ENCODE data around the gene APOBEC3A. TPM values are rescaled to one million over a fixed set of nuclear protein-coding genes. Genes with fewer than 3 reads are reported as not detected.
"Not testable (repeated sequence)": the region's sequence is repeated elsewhere in the genome, so short reads cannot be mapped to it uniquely, and the experiment has no call there.

APOBEC3A gene
- polyA plus RNA-seq, 6 donors from 2014 or later: 0.29 to 2.8 (median 0.40) TPM; not detected in 3

DNA sequence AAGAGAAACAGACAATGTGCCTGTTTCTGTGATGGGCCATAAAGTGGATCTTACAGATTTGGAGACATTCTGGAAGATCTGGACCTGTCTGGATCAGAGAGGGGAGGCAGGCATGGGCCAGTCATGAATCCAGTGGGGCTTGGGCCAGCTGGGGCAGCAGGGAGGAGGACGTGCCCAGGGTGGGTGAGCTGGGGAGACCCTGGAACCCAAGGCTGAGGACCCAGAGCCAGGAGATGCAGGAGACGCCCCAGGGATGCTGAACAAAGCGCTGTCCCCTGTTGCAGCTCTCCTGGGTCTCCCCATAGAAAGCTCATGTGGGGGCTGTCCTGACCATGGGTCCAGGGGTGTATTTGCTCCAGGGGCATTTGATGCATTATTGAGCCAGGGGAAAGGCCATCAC is 1.5 kb upstream of the APOBEC3A start:
- peaks cover 2 to 7% (median 7%) of the 10 kb centered on the region in 3 donors for H3K4me1 Mint-ChIP-seq
- no peak for ATAC-seq (ENCODE audit: low read depth in 2 of 2)
- no peak overlapping the region for H3K4me3 Mint-ChIP-seq
- no peaks in the 10 kb centered on the region for H3K9me3 Mint-ChIP-seq
- H3K36me3 Mint-ChIP-seq: no peaks in the 10 kb centered on the region
- H3K27me3 Mint-ChIP-seq: peaks cover 4 to 30% (median 19%) of the 10 kb centered on the region in 3 donors
- no peak for DNase-seq
- H3K27ac Mint-ChIP-seq: no peak overlapping the region

DNA sequence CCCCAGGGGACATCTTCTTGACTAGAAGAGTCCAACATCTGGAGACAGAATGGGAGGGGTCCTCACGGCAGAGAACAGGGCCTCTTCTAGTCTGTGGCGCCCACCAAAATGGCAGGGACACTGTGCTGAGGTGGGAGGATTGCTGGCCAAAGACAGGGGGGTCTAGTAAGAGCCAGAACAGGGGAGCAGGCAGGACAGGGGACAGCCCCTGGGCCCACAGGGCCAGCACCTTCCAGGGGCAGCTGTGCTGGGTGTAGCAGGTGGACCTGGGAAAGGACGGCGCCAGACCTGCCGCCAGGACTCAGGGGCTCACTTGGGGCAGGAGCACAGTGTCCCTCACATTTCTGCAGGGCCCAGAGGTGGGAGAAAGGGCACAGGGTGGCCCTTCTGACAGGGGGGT is 858 bp upstream of the APOBEC3A start:
- Mint-ChIP-seq H3K4me1 (peaks cover 2 to 7% (median 7%) of the 10 kb centered on the region in 3 donors), H3K4me3 (peak overlapping the region in 1 of 8 donors; percentile 25), H3K36me3 (no peaks in the 10 kb centered on the region), H3K27me3 (peaks cover 4 to 30% (median 19%) of the 10 kb centered on the region in 3 donors), H3K27ac (no peak overlapping the region), H3K9me3 (no peaks in the 10 kb centered on the region)
- ATAC-seq (ENCODE audit: low read depth in 2 of 2): no peak
- DNase-seq: no peak

DNA sequence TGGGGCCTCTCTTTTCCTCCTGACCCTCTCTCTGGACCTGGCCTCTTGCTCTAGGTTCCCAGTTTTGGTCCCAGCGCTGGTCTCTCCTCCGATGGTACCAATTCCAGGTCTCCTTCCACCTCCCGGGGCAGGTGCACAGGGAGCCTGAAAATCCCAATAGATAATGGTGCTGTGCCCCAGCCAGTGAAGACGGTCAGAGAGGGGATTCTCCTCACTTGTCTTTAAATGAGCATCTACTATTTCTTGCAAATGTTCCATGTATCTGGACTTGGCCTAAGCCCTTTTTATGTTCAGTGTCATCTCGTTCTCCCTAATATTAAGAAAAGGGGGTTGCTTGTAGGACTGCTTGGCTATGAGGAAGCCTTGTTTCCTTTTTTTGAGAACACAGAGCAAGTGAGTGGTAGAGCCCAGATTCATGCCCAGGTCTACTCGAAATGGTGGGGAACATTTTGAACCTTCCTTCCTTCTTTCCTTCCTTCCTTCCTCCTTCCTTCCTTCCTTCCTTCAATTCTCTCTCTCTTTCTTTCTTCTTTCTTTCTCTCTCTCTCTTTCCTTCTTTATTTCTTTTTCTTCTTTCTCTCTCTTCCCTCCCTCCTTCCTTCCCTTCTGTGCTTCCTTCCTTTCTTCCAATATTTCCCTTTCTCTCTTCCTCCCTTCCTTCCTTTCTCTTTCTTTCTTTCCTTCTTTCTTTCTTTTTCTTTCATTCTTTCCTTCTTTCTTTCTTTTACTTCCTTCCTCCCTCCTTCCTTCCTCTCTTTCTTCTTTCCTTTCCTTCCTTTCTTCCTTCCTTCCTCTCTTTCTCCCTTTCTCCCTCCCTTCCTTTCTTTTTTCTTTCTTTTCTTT is 620 bp downstream of the APOBEC3A start:
- Mint-ChIP-seq H3K4me3 (no peak overlapping the region), H3K4me1 (peaks cover 2 to 7% (median 7%) of the 10 kb centered on the region in 3 donors), H3K27me3 (peaks cover 4 to 22% (median 19%) of the 10 kb centered on the region in 3 donors), H3K27ac (peak overlapping the region in 2 of 6 donors; percentile 43 to 96), H3K36me3 (no peaks in the 10 kb centered on the region), H3K9me3 (no peaks in the 10 kb centered on the region)
- DNase-seq: no peak
- ATAC-seq (ENCODE audit: low read depth in 2 of 2): no peak

DNA sequence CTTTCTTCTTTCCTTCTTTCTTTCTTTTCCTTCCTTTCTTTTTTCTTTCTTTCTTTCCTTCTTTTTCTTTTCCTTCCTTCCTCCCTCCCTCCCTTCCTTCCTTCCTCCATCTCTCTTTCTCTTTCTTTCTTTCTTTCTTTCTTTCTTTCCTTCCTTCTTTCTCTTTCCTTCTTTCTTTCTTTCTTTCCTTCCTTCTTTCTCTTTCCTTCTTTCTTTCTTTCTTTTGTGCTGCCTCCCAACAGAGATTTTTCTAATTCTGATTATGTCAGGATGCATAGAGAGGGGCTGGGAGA is 1.2 kb downstream of the APOBEC3A start:
- ATAC-seq (ENCODE audit: low read depth in 2 of 2); DNase-seq; H3K9me3 Mint-ChIP-seq; H3K36me3 Mint-ChIP-seq; H3K4me1 Mint-ChIP-seq; H3K4me3 Mint-ChIP-seq: not testable (repeated sequence)
- Mint-ChIP-seq H3K27me3 (peaks cover 4 to 23% (median 19%) of the 10 kb centered on the region in 3 donors), H3K27ac (peak overlapping the region in 2 of 6 donors; percentile 82 to 96)

DNA sequence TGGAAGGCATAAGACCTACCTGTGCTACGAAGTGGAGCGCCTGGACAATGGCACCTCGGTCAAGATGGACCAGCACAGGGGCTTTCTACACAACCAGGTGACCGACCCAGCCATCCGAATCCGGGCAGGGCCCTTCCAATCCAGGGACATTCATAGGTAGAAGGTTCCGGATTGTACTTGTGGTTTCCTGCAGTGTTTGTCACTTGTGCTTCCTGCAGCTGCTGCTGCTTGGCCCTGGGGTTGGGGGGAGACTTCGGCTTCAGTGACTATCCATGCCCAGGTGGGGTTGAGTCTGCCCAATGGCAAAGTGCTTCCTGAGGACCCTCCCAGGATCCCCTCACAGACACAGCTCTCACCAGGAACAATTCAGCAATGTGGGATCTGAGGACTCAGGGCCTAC is 2.2 kb downstream of the APOBEC3A start:
- H3K36me3 Mint-ChIP-seq: no peaks in the 10 kb centered on the region
- H3K4me3 Mint-ChIP-seq: no peak overlapping the region
- no peak for DNase-seq
- H3K9me3 Mint-ChIP-seq: no peaks in the 10 kb centered on the region
- peaks cover 2 to 7% (median 7%) of the 10 kb centered on the region in 3 donors for H3K4me1 Mint-ChIP-seq
- no peak for ATAC-seq (ENCODE audit: low read depth in 2 of 2)
- peak overlapping the region in 1 of 6 donors; percentile 47 for H3K27ac Mint-ChIP-seq
- peaks cover 9 to 29% (median 11%) of the 10 kb centered on the region in 3 donors for H3K27me3 Mint-ChIP-seq

DNA sequence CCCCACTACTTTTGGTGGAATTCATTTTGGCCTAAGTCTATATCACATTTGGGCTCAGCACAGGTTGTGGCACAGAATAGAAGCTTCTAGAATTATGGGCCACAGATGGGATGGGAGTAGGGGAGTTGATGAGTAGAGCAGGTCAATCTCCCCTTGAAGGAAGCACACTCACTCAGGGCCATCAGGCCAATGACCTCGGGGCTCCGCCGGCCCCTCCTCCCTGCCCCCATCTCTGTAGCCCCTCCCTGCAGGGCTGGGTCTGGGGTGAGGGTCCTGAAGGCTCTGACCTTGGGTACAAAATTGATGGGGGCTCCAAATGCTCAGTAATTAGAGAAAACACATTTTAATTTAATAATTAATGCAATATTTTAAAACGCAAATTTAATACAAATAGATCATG is 3.3 kb downstream of the APOBEC3A start:
- ATAC-seq (ENCODE audit: low read depth in 2 of 2); H3K4me3 Mint-ChIP-seq; DNase-seq; H3K27ac Mint-ChIP-seq; H3K9me3 Mint-ChIP-seq; H3K36me3 Mint-ChIP-seq; H3K4me1 Mint-ChIP-seq: not testable (repeated sequence)
- H3K27me3 Mint-ChIP-seq: peaks cover 8 to 23% (median 11%) of the 10 kb centered on the region in 3 donors

DNA sequence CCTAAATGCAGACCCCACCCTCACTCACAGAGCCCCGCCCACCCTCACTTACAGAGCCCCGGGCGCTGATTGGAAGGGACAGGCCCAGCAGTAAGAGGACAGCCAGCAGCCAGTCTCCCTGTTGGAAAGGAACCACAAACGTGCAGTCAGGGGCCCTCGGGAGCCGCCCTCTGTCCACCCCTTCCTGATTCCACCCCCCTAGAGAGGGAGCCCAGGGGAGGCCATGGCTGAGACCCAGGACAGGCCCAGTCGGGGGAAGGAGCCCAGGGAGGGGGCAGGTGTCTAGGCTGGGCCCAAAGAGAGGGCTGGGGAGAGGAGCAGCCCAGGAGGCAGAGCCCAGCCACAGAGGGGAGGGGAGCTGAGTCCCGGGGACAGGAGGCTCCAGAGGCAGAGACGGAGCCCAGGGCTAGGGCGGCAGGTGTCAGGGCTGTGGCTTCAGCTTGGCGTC is 5.9 kb downstream of the APOBEC3A start:
- not testable (repeated sequence) for H3K9me3 Mint-ChIP-seq; H3K27ac Mint-ChIP-seq; H3K36me3 Mint-ChIP-seq; H3K4me3 Mint-ChIP-seq; ATAC-seq (ENCODE audit: low read depth in 2 of 2); DNase-seq
- Mint-ChIP-seq H3K27me3 (peaks cover 6 to 17% (median 12%) of the 10 kb centered on the region in 3 donors), H3K4me1 (peaks cover 11 to 15% (median 12%) of the 10 kb centered on the region in 3 donors)

DNA sequence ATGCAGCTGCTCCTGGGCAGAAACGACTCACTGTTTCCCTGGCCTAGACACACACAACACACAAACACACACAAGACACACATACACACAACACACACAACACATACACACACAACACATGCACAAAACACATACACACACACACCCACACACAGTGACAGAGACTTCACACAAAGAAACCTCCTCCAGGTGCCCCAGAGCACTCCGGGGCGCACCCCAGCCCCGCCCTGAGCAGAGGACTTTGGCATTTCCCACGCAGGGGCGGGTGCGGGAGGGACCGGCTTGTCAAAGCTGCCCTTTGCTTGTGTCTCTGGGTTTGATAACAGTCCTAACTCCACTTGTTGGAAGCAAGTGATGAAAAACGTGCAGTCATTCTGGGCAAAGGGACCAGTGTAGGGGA is 6.5 kb downstream of the APOBEC3A start:
- no peak for DNase-seq
- Mint-ChIP-seq H3K27me3 (peaks cover 6 to 12% (median 7%) of the 10 kb centered on the region in 3 donors), H3K27ac (no peak overlapping the region), H3K9me3 (no peaks in the 10 kb centered on the region), H3K4me1 (peaks cover 7 to 13% (median 11%) of the 10 kb centered on the region in 3 donors), H3K36me3 (no peaks in the 10 kb centered on the region), H3K4me3 (no peak overlapping the region)
- ATAC-seq (ENCODE audit: low read depth in 2 of 2): no peak

DNA sequence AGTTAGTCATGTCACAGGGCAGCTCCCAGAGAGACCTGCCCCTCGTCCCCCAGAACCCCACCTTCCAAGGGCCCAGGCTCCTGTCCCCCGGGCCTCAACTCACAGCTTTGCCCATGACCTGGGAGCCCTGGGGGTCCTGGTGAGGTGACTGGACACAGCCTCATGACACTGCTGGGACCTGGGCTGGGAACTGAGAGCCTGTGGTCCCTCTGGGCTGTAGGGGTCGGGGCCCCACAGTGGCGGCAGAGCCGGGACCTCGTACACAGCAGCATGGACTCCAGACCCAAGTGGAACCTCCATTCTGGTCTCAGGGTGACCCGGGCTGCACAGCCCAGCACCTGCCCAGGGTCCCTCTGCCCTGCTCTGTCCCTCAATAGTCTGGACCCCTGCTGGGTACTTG is 6.9 kb downstream of the APOBEC3A start:
- peaks cover 4 to 16% (median 6%) of the 10 kb centered on the region in 3 donors for H3K27me3 Mint-ChIP-seq
- ATAC-seq (ENCODE audit: low read depth in 2 of 2): no peak
- no peak overlapping the region for H3K4me3 Mint-ChIP-seq
- H3K9me3 Mint-ChIP-seq: no peaks in the 10 kb centered on the region
- H3K4me1 Mint-ChIP-seq: peaks cover 6 to 13% (median 11%) of the 10 kb centered on the region in 3 donors
- no peaks in the 10 kb centered on the region for H3K36me3 Mint-ChIP-seq
- no peak for DNase-seq
- H3K27ac Mint-ChIP-seq: no peak overlapping the region

DNA sequence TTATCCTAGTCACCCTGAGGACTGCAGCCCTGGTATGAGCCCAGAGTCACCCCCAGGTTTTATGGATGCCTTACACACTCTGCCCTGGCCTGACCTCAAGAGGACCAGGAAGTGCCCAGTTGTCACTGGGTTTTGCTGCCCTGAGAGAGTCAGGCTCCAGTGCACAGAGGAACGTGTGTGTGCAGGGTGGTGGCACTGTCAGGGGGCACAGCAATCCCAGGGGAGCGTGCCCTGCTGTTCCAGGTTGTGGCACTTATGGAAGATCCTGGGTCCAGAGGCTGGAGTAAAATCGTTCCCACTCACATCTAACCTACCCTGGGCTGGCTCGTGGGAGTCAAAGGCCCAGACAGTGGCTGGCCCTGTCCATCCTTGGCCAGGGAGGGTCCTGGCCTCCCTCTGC is 7.6 kb downstream of the APOBEC3A start:
- DNase-seq (no peak), ATAC-seq (ENCODE audit: low read depth in 2 of 2) (no peak)
- Mint-ChIP-seq H3K4me3 (no peak overlapping the region), H3K27ac (no peak overlapping the region), H3K9me3 (no peaks in the 10 kb centered on the region), H3K36me3 (no peaks in the 10 kb centered on the region), H3K4me1 (peaks cover 6 to 13% (median 11%) of the 10 kb centered on the region in 3 donors), H3K27me3 (peaks cover 4 to 19% (median 6%) of the 10 kb centered on the region in 3 donors)

DNA sequence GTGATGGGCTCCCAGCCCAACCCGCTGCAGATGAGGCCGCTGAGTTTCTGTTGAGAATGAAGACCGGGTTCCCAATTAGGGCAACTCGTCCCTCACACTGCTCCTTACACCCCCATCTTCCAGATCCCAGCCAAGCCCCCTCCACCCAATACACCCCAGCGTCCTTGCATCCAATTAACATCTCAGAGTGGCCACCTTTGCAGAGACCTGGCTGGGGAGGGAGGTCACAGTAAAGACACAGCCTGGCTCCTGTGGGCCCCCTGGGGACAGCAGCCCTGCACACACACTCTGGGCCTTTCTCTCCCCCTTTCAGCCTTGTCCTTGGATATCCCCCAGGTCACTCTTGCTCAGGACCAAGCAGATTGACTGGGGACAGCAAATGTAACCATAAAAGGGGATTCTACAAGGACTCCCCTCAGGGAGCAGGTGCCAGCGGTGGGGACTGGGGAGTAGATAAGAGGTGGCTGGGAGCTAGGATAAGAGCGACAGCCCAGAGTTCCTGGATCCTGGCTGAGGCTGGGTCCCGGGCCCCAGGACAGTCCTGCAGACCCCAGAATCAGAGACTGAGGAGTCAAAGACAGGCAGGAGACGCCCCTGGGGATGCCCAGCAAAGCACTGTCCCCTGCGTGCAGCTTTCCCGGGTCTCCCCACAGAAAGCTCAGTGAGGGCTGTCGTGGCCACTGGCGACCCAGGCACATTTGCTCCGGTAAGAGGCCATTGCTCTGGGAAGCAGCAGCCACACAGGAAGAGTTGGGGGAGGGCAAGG is 8.4 kb downstream of the APOBEC3A start:
- DNase-seq: no peak
- Mint-ChIP-seq H3K4me1 (peaks cover 6 to 14% (median 13%) of the 10 kb centered on the region in 3 donors), H3K4me3 (no peak overlapping the region), H3K27me3 (peaks cover 8 to 26% (median 12%) of the 10 kb centered on the region in 3 donors), H3K27ac (peak overlapping the region in 1 of 6 donors; percentile 47), H3K36me3 (no peaks in the 10 kb centered on the region), H3K9me3 (no peaks in the 10 kb centered on the region)
- no peak for ATAC-seq (ENCODE audit: low read depth in 2 of 2)

DNA sequence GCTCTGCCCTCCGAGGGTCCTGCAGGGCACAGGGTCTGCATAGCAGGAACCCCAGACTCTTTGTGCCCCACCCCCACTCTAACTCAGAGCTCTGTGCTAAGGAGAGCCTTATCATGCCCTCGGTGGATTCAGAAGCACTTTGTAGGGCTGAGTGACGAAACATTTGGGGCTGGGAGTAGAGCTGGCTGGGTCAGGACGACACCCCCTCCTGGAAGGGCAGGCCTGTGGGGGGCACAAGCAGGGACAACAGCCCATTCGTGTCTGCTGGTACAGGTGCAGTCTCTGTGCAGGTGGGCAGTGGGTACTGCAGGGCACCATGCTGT is 8.9 kb downstream of the APOBEC3A start:
- no peaks in the 10 kb centered on the region for H3K36me3 Mint-ChIP-seq
- no peaks in the 10 kb centered on the region for H3K9me3 Mint-ChIP-seq
- peaks cover 6 to 14% (median 13%) of the 10 kb centered on the region in 3 donors for H3K4me1 Mint-ChIP-seq
- no peak overlapping the region for H3K4me3 Mint-ChIP-seq
- DNase-seq (no peak), ATAC-seq (ENCODE audit: low read depth in 2 of 2) (no peak)
- H3K27me3 Mint-ChIP-seq: peaks cover 11 to 27% (median 18%) of the 10 kb centered on the region in 3 donors
- H3K27ac Mint-ChIP-seq: peak overlapping the region in 1 of 6 donors; percentile 47

DNA sequence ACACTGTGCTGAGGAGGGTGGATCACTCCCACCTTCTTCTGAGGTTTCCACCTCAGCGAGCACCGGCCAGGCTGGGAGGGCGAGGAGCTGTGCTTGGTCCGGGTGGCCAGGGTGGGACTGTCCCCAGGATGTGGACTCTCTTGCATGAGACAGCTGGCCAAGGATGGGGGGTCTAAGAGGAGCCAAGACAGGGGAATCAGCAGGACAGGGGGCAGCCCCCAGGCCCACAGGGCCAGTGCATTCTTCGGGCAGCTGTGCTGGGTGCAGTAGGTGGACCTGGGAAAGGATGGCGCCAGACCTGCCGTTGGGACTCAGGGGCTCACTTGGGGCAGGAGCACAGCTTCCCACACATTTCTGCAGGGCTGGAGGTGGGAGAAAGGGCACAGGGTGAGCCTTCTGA is 9.5 kb downstream of the APOBEC3A start:
- no peaks in the 10 kb centered on the region for H3K36me3 Mint-ChIP-seq
- peak overlapping the region in 1 of 6 donors; percentile 89 for H3K27ac Mint-ChIP-seq

More for the DNA sequence above, 9.5 kb downstream of the APOBEC3A start:
- DNase-seq: no peak
- no peak overlapping the region for H3K4me3 Mint-ChIP-seq
- H3K27me3 Mint-ChIP-seq: peaks cover 11 to 27% (median 24%) of the 10 kb centered on the region in 3 donors
- no peak for ATAC-seq (ENCODE audit: low read depth in 2 of 2)
- H3K9me3 Mint-ChIP-seq: no peaks in the 10 kb centered on the region
- peaks cover 6 to 14% (median 13%) of the 10 kb centered on the region in 3 donors for H3K4me1 Mint-ChIP-seq

Data from naive B cell (primary cell).